ENCODE data around the gene C20orf204.

The C20orf204 gene

DNA sequence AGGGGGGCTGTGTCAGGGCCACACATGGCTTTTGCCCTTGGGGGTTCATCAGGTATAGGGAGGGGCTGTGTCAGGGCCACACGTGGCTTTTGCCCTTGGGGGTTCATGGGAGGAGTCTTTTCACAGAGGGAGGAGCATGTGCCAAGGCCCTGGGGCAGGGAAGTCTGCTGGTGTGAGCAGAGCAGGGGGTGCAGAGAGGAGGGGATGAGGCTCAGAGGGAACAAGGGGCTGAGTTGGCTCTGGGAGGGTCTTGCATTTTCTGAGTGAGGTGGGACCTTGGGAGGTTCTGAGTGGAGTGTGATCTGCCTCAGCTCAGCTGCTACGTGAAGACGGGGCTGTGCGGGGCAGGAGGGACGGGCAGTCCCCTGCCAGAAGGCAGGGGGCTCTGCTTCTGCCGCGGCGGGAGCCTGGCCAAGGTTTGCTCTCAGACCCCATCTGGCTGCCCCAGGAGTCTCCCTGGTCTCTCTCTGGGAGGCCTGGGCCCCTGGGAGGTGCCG is 19.5 kb downstream of the C20orf204 start:
- in situ Hi-C loops (cut with MboI; ENCODE audit: low sequenced_read_pairs), result no loop called here

DNA sequence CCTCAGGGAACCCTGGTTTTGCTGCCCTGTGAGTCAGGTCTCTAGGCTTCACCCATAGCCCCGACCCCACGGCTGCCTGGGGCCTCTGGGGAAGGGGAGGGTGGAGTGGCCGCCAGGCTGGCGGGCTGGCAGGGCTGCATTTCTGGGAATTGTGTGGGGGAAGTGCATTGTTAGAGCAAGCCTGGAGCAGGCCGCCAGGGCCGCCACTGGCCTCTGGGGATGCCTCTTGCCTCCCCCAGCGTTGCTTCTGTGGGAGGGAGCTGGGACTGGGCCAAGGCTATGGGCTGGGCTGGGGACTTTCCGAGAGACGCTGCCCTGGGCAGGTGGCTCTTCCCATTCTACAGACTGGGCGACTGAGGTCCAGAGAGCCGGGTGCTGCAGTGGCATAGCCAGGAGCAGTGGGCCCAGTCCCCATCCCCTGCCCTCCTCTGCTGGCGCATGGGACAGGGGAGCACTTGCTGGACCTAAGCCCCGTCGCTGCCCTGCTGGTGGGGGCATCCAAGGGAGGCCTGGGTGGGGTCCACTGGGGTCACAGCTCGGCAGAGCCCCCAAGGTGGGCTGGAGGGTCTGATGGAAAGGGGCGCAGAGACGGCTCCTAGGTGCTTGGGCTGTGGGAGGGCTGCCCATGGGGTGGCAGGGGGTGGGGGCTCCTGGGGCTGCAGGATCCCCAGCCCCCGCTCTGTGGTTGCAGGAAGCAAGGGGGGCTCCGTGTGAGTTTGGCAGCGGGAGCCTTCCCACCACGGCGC is 20.1 kb downstream of the C20orf204 start:
- in situ Hi-C loops (cut with MboI; ENCODE audit: low sequenced_read_pairs), result no loop called here

DNA sequence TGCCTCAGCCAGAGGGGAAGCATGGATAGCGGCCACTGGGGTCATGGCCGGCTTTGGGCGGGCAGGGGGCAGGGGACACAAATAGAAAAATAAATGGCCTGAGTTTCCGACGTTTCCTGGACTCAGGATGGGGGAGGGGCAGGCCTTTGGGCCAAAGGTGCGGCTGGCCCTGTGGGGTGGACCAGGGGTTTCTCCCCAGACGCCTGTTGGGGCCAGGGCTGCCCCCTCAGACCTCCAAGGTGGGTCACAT is 20.6 kb downstream of the C20orf204 start:
- in situ Hi-C loops (cut with MboI; ENCODE audit: low sequenced_read_pairs), result no loop called here

DNA sequence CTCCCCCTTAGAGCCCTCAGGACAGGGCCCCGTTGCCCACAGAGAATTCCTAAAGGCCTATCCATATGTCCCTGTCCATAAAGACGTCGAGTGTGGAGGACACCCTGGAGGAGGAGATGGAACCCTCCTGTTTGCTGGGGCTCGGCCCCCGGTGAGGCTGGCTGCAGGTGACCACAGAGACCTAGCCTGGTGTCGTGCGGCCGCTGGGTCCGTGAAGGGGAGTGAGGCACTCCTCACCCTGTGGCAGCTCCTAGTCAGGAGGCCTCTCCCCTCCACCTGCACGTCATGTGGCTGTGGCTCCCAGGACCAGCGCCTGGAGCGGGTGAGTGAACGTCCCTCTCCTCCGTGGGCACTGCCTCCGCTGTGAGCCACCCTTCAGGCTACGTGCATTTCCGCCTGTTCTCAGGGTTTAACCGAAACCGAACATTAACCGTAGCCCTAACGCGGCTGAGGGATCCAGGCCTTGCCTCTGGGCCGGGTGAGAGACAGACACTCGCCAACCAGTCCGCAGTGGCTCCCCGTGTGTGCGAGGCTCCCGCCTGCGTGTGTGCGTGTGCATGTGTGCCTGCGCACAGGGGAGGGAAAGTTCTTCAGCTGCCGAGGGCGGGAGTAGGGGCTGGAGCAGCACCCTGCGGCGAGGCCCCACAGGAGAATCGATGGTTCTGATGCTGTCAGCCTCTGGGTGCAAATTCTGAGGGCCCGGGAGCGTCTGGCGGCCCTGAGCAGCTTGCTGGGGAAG is 21.1 kb downstream of the C20orf204 start:
- in situ Hi-C loops (cut with MboI; ENCODE audit: low sequenced_read_pairs), result no loop called here

DNA sequence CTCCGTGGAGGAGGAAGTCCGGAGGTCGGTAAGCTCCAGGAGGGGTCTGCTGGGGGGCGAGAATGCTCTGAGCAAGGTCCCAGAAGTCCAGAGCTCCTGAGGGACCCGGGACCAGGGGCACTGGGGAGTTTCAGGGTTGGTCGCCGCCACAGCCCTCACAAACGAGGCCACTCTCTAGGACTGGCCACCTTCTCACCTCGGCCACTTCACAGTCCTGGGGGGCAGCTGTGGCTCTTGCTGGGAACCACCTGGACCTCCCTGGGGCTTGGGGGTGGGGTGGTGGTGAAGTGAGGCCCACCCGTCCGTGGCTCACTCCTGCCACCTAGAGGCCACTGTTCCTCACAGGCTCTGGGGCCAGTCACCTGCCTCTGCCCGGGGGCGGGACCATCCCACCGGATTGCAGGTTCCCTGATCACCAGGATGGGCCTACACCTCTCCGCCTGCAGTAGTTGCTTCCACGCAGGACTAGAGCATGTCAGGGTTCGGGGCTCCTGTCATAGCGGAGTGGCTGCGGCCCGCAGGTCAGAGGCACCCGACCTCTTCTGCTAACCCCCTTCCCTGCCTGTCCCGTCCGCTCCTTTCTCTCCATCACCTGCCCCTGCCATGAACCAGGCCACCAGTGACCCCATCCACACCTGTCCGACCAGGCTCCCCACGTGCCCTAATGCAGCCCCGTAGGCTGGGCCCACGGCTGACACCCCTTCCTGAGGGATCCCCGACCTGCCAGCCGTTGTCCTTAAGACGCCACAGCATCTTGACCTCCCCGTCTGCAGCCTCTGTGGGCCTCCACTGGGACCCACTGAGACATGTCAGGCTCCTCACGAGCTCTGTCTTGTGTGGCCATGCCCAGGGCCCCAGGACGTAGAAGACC is 21.9 kb downstream of the C20orf204 start:
- in situ Hi-C loops (cut with MboI; ENCODE audit: low sequenced_read_pairs), result no loop called here

DNA sequence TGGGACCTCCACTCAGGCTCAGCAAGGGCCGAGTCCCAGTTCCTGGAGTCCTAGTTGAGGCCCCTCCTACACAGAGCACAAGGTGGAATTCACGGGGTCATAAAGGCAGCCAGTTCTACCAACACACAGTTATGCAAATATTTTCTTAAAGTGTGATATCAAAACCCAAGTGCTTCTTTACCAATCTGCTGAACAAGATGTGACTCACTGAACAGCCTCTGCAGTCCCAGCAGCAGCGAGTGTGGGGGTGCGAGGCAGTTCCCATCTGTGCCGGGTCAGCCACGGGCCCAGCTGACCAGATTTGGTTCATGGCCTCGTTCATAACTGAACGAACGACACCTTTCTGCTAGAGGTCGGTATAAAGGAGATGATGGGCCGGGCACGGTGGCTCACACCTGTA is 22.6 kb downstream of the C20orf204 start:
- in situ Hi-C loops (cut with MboI; ENCODE audit: low sequenced_read_pairs), result no loop called here

DNA sequence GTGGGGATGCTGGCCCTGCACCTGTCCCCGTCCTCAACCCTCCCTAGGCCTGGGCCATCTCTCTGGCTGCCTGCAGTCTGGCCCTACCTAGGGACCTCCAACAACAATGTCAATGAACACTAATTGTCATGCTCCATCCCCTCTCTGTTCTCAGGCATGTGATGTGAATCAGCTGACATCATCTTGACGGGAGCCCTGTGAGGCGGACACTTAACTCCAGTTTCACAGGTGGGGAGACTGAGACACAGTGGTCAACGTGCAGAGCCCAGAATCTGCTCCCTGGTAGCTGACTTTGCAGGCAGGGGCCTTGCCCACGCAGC is 26.3 kb downstream of the C20orf204 start:
- in situ Hi-C loops (cut with MboI; ENCODE audit: low sequenced_read_pairs), result no loop called here

DNA sequence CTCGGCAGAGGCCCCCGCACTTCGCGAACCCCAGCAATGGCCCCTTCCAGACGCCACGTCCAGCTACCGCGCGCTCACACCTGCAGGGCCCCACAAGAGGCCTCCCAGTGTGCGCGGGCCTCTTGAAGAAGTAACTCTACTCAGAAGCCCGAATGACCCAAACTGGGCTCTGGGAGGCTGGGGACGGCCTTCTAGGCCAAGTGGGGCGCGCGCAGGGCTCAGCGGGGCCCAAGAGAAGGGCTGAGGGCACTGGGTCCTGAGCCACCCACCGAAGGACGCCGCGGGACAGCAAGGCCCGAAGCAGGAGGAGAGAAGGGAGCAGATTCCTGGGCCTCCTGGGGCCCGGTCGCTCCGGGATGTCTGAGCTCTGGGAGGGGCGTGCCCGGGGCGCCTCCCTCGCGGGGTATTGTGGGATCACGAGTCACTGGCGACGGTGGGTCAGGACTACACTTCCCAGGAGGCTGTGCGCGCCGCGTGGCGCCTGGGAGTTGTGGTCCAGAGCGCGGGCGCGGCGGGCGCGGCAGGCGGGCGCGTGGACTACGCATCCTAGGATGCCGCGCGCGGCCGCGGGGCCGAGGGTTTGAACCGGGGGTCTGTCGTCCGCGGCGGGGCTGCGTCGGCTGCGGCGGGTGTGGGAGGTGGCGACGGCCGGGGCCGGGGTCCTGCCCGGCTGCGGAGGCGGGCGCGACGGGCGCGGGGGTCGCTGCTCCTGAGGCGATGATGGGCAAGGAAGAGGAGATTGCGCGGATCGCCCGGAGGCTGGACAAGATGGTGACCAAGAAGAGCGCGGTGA is 26.8 kb downstream of the C20orf204 start, which contains the start of gene TCEA2:
Gene TCEA2 (plus strand): TSS at position 603 of the 793 bp plus-strand sequence. CDS start 115 bp downstream, at position 718.
- in situ Hi-C loops (cut with MboI; ENCODE audit: low sequenced_read_pairs), result no loop called here

DNA sequence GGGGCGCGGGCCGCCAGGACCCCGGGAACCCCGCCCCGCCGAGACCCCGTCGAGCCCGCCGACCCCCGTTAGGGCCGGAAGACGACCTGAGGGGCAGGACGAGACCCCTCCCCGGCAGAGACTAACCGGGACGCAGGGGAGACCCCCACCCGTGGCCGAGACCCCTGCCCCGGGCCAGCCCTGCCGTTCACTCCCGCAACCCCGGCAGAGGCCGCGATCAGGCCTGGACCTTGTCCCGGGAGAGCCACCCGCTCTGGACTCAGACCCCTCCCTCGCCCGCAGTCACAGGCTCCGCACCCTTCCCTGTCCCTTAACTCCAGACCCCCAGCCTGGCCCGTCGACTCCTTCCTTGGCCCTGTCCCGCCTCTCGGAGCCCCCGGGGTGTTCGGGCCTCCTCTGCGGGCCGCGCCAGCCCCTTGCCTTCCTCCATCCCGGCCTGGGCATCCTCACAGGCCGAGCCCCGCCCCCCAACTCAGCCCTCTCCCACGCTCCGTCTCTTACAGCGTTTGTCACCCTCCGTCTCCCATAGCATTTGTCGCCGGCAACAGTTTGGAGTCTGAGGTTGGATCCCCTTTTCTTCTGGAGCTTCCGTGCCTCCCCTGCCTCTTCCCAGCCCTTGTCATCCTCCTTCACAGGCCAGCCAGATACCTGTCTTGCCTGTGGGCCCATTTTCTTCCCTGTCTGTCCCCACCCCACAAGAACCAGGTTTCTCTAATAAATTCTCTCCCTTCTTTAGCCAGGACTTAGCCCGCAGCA is 27.6 kb downstream of the C20orf204 start:
- in situ Hi-C loops (cut with MboI; ENCODE audit: low sequenced_read_pairs), result no loop called here

DNA sequence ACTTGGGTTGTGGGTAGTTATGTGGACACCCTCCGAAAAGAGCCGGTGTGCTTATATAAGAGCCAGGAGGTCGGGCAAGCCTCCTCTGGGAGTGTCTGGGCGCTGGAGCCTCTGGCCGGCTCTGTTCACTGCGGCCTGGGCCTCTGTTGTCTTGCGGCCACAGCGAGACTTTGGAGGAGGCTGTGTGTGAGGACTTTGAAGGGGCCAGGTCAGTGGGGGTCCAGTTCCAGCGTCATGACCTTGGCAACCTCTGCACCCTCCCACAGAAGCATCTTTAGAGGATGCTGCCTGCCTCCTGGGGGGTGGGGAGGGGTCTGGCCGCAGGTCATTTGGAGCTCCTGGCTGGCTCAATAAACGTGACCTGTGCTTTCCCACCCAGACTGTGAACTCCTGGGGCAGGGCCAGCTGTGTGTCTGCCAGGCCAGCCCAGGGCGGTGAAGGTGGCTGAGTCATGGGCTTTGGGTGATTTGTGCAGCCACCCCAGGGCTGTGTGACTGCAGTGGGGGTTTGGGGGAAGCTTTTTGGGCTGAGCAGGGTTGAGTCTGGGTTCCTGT is 28.2 kb downstream of the C20orf204 start:
- in situ Hi-C loops (cut with MboI; ENCODE audit: low sequenced_read_pairs), result no loop called here

DNA sequence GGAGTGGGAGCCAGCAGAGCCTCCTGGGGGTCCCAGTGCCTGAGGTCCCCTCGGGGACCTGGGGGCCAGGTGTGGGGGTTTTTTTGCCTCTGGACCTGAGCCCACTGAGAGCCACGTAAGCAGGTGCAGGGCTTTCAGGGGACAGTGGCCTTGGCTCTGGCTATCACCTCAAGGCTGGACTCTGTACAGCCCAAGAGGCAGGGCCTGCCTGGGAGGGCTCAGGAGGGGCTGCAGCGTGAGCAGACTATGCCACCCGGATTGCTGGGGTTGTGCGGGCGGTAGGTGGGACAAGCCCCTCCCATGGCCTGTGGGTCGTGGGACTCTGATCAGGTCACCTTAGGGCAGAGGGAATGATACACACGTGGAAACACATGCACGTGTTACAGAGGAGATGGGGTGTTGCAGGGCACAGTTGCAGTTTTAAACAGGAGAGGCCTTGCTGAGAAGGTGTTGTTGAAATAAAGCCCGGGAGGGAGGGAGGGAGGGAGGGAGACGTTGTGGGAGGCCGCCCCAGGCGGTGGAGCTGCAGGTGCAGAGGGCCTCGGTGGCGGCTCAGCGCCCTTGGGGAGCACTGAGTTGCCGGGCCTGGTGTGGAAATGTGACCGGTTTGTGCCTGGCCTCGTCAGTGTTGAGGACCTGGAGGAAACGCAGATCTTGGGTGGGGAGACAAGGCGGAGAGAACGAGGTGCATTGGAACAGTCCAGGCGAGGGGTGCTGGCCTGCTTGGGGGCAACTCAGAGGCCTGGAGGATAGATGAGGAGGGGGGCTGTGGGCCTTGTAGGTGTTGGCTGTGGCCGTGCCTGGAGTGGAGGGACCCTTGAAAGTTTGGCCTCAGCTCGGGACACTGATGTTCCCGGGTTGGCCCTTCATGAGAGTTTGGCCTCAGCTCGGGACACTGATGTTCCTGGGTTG is 29.3 kb downstream of the C20orf204 start:
- in situ Hi-C loops (cut with MboI; ENCODE audit: low sequenced_read_pairs), result no loop called here

DNA sequence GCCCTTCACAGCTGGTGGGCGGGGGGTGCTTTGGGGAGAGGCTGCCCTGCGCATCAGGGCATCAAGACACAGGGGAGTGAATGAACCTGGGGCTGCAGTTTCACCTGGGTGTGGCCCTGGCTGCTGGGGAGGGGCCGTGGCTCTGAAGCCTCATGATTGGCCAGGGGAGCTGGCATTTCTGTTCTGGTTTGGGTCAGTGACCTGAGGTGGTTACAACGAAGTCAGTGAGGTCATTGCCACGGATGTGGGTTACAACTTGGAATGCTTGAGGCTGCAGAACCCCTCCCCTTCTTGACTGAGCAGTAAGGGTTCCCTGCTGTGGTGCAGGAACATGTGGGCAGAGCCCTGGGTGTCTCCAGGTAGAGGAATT is 30.0 kb downstream of the C20orf204 start:
- in situ Hi-C loops (cut with MboI; ENCODE audit: low sequenced_read_pairs), result no loop called here

DNA sequence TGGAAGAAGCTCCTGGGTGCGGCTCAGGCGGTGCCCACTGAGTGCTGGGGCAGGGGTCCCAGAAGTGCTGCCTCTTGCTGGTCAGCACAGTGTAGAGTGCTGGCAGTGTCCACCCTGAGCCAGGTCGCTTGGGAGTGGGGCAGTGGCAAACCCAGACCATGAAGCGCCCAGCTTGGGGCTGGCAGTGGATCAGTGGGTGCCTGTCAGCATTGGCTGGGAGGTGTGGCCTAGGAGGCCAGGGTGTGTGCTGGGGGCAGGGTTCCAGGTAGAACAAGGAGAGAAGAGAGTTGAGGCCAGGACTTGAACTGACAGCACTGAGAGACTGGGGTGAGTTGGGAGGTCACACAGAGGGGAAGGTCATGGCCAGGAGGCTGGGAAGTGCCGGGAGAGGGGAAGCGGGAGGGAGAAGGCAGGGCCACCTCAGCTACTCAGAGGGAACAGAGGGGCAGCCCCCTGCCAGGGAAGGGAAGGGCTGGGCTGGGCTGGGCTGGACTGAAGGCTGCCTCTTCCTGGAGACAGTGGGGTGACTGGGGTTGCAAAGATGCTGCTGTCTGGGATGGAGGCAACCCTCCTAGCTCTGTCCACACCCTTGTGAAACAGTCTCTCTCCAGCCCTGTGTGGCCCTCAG is 31.1 kb downstream of the C20orf204 start:
- in situ Hi-C loops (cut with MboI; ENCODE audit: low sequenced_read_pairs), result no loop called here

DNA sequence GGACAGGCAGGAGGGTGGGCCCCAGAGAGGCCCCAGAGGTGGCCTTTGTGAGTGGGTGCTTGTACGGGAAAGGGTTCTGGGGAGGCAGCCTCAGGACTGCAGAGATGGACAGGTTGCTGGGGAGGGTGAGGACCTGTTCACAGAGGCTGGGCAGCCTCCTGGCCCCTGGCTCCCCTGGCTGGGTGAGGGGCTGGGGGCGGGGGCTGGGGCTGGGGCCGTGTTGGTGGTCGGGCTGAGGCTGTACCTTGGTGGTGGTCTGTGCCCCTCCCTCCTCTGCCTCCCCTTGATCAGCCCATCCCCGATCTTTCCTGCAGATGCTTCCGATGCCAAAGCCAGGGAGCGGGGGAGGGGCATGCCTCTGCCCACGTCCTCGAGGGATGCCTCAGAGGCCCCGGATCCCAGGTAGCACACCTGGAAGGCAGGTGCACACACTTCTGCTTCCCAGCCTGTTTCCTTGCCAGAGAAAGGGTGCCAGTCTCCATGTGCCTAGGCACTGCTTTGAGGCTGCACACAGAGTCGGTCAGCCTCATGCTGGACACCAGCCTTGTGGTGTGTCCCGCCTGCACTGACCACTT is 31.8 kb downstream of the C20orf204 start:
- in situ Hi-C loops (cut with MboI; ENCODE audit: low sequenced_read_pairs), result no loop called here

DNA sequence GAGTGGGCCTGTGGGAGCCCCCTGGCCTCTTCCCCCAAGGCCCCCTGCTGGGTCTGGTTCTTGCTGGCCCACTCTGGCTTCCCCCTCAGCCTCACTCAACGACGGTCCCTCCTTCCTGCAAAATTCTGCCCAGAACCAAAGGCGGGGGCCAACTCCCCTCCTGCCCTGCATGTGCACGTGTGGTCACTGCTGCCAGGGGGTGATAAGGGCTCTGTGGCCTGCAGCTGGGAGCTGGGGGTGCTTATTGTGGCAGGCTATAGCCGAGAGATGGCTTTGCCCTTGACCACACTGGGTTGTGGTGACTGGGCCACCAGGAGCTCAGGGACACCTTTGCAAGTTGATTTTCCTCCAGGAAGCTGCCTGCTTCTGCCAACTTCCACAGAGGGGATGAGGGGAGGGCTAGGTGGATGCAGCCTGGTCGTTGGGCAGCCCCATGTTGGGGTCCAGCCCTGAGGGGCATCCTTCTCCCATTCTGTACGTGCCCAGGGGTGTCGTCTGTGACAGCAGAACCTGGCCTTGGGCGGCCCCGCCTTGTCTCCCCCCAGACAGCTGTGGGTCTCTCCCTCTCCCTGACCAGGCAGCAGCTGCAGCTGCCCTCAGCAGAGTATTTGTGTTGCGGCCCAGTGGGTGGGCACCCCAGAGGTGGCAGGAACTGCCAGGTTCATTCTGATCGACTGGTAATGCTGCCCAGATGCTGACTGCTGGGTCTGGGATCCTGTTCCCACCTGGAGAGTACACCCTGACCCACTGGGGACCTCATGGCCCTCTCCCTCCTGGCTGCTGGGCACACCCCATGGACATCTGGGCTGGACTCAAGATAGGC is 32.6 kb downstream of the C20orf204 start:
- in situ Hi-C loops (cut with MboI; ENCODE audit: low sequenced_read_pairs), result no loop called here

DNA sequence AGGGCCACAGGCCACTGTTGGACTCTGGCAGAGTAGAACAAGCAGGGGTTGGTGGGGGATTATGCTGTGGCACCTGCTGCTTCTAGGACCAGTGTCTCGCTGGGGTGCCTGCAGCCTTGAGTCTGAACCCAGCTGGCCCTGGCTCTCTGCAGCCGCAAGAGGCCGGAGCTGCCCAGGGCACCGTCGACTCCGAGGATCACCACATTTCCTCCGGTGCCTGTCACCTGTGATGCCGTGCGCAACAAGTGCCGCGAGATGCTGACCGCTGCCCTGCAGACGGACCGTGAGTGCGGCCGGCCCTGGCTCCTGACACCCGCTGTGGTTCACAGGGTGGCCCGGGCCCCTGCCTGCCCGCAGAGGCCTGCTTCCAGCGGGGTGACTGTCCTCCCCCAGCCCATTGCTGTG is 33.2 kb downstream of the C20orf204 start:
- in situ Hi-C loops (cut with MboI; ENCODE audit: low sequenced_read_pairs), result no loop called here

DNA sequence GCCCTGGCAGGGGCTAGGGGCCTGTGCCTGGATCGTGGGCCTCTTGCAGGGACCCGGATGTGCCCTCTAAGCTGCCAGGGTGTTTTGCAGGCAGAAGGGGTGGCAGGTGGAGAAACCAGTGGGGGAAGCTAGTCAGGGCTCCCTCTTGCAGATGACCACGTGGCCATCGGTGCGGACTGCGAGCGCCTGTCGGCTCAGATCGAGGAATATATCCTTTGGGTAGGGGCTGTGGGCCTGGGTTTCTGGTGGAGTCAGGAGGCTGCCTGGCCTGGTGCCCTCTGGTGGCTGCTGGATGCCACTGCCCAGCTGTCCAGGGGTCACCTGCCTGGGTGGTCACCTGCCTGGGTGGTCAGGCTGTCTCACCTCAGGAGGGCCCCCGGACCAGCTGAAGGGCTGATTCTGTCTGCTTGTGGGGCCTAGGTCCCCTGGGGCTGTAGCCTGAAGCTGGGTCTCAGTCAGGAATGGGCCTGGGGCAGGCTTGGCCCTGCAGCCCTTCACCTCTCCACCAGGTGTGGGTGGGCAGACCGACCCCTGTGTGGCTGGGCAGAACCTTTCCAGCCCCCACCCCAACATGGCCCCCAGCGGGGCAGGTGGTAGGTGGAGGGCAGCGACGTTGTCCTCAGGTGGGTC is 33.7 kb downstream of the C20orf204 start:
- in situ Hi-C loops (cut with MboI; ENCODE audit: low sequenced_read_pairs), result no loop called here
